IPS DF 6.9 (cell line): ENCODE results near the gene PLAC9.

Experiments used
- DNase-seq: peaks from one replicate; pipeline ENCODE4 v3.0.0-alpha.2; 2013; ENCODE audit warnings: low read depth, low spot score
- H3K27ac ChIP-seq: one replicate; pipeline ENCODE4 v1.5.1; 2013; ENCODE audit warnings: low read length, control low read depth
- H3K27me3 ChIP-seq: 2 replicates; pipeline ENCODE4 v1.6.1; 2013; ENCODE audit warnings: mild to moderate bottlenecking, low read length; ENCODE audit not compliant: control insufficient read depth, insufficient read depth
- H3K36me3 ChIP-seq: 2 replicates; pipeline ENCODE4 v1.6.1; 2013; ENCODE audit warnings: low read length; ENCODE audit not compliant: control insufficient read depth, insufficient read depth
- H3K4me1 ChIP-seq: 2 replicates; pipeline ENCODE4 v1.6.1; 2013; ENCODE audit warnings: low read length; ENCODE audit not compliant: control insufficient read depth, insufficient read depth
- H3K4me3 ChIP-seq: 2 replicates; pipeline ENCODE4 v1.5.1; 2013; ENCODE audit warnings: mild to moderate bottlenecking, low read length
- H3K9me3 ChIP-seq: 2 replicates; pipeline ENCODE4 v1.6.1; 2013; ENCODE audit warnings: low read length, inconsistent platforms; ENCODE audit not compliant: control insufficient read depth, insufficient read depth
- WGBS: extraction: QIAGEN DNeasy Blood & Tissue Kit; methylation state at CpG from one replicate; pipeline ENCODE4 v1.1.7; 2013; ENCODE audit warnings: mixed read lengths, missing lambda C conversion rate; ENCODE audit not compliant: insufficient read length, insufficient coverage; 5-methylcytosine and 5-hydroxymethylcytosine counted together

The PLAC9 gene

DNA sequence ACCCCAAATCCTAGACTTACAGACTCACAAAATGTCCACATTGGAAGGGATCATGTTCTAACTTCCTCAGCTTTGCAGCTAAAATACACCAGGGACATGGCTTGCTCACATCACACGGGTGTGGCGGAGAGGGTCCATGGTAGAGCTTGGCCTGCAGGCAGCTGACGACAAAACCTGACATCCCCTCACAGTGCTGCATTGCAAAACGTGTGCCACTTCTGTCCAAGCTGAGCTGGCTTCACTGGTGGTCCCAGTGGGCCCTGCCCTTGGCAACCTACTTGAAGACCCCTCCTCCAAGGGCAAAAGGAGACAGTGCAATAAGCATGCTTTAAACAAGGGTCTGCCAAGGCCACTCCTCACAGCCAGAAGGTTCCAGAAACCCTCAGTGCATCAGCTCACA lies 50.9 kb downstream of the PLAC9 start:
- no peaks in the 10 kb centered on the region for H3K36me3 ChIP-seq
- no CpG with 5 or more reads among the region's 4 CpGs for WGBS

DNA sequence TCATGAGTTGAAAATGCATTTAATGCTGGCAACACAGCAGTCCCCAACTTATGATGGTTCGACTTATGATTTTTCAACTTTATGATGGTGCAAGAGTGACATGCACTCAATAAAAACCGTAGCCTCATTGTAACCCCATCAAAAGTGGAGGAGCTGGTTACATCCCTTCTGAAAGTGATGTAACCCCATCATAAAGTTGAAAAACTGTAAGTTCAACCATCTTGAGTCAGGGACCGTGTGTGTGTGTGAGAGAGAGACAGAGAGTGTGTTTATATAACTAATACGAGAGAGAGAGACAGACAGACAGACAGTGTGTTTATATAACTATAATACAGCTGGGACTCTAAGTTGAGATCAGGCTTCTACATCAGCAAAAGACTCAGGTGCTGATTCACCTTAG lies 51.8 kb downstream of the PLAC9 start:
- WGBS = no CpG with 5 or more reads among the region's 4 CpGs
- no peaks in the 10 kb centered on the region for H3K27me3 ChIP-seq
- DNase-seq = no peak
- no peaks in the 10 kb centered on the region; the same call in 1 of the 2 replicates for H3K4me1 ChIP-seq
- no peak overlapping the region for H3K4me3 ChIP-seq
- no peak overlapping the region for H3K27ac ChIP-seq
- H3K9me3 ChIP-seq = no peaks in the 10 kb centered on the region
- no peaks in the 10 kb centered on the region for H3K36me3 ChIP-seq

More for the DNA sequence above, 50.9 kb downstream of the PLAC9 start:
- Histone ChIP-seq H3K4me1 (no peaks in the 10 kb centered on the region; the same call in 1 of the 2 replicates), H3K4me3 (no peak overlapping the region), H3K27me3 (no peaks in the 10 kb centered on the region), H3K9me3 (no peaks in the 10 kb centered on the region), H3K27ac (no peak overlapping the region)
- no peak for DNase-seq

DNA sequence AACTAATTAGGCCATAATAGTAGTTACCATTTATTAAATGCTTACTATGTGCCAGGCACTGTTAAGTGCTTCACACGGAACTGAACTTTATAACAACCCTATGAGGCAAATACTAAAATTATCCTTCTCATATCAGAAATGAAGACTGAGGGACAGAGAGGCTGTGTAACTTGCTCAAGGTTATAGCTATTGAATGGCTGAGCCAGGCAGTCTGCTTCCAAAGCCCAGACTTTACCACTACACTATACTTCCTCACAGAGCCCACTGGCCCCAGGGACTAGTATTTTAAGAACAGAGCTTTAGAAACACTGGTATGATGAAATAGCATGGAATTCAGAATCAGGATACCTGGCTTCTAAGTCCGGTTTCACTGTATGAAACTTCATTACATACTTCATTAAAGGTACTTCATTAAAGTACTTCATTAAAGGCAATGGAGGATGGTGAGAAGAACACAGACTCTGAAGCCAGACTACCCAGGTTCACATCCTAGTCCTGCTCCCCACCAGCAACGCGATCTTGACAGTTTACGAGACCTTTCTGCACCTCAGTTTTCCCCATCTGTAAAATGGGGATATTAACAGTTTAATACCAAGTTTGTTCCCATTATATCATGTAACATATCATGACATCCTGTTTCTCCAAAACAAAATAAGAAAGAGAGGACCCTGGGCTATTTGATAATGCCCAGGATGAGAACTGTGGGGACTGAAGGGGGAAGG lies 53.2 kb downstream of the PLAC9 start:
- Histone ChIP-seq H3K4me1 (no peaks in the 10 kb centered on the region; the same call in 1 of the 2 replicates), H3K4me3 (no peak overlapping the region), H3K27ac (no peak overlapping the region), H3K36me3 (no peaks in the 10 kb centered on the region), H3K9me3 (no peaks in the 10 kb centered on the region), H3K27me3 (no peaks in the 10 kb centered on the region)
- DNase-seq = no peak
- no CpG with 5 or more reads among the region's 5 CpGs for WGBS

DNA sequence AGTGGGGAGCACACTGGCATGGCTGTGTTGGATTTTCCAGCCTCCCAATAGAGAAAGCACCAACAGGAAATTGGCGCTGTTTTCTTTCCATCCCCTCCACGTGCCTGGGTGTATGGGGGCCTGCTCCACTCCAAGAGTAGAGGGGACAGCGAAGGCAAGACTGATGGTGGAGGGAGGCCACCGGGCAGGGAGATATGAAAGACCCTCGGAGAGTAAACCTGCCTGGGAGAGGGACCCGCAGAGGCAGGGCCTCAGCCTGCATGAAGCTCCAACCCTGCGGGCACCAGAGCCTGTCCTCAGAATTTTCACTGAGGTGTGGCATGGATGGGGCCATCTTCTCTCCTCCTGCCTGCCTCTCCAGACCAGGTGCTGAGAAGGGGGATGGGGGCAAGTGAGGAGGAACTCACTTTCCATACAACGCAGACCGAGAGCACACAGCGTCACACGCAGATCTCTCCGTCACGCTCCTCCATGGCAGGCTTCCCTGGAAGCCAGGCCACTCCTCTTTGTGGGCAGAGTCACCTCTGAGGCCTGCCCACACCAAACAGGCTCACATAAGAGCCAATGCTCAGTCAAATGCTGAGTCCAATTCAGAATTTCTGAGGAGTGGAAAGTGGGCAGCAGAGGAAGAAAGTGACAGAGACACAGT lies 54.0 kb downstream of the PLAC9 start:
- H3K27me3 ChIP-seq = no peaks in the 10 kb centered on the region
- H3K4me1 ChIP-seq = no peaks in the 10 kb centered on the region; the same call in 1 of the 2 replicates
- no peak overlapping the region for H3K4me3 ChIP-seq
- H3K27ac ChIP-seq = no peak overlapping the region
- no peak for DNase-seq
- H3K9me3 ChIP-seq = no peaks in the 10 kb centered on the region
- WGBS = no CpG with 5 or more reads among the region's 13 CpGs
- H3K36me3 ChIP-seq = no peaks in the 10 kb centered on the region

DNA sequence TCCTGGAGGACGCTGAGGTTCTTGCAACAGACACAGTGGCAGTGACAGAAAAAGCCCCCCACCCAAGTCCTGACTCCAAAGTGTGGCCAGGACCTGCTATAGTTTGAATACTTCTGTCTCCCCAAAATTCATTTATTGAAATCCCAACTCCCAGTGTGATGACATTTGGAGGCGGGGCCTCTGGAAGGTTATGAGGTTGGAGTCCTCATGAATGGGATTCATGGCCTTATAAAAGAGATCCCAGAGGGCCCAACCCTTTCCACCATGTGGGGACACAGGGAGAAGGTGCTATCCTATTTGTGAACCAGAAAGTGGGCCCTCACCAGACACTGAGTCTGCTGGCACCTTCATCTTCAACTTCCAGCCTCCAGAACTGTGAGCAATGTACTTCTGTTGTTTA lies 54.5 kb downstream of the PLAC9 start:
- no peak for DNase-seq
- no CpG with 5 or more reads among the region's 2 CpGs for WGBS
- no peaks in the 10 kb centered on the region; the same call in 1 of the 2 replicates for H3K4me1 ChIP-seq
- H3K9me3 ChIP-seq = no peaks in the 10 kb centered on the region
- H3K4me3 ChIP-seq = no peak overlapping the region
- no peak overlapping the region for H3K27ac ChIP-seq
- H3K27me3 ChIP-seq = no peaks in the 10 kb centered on the region
- H3K36me3 ChIP-seq = no peaks in the 10 kb centered on the region

DNA sequence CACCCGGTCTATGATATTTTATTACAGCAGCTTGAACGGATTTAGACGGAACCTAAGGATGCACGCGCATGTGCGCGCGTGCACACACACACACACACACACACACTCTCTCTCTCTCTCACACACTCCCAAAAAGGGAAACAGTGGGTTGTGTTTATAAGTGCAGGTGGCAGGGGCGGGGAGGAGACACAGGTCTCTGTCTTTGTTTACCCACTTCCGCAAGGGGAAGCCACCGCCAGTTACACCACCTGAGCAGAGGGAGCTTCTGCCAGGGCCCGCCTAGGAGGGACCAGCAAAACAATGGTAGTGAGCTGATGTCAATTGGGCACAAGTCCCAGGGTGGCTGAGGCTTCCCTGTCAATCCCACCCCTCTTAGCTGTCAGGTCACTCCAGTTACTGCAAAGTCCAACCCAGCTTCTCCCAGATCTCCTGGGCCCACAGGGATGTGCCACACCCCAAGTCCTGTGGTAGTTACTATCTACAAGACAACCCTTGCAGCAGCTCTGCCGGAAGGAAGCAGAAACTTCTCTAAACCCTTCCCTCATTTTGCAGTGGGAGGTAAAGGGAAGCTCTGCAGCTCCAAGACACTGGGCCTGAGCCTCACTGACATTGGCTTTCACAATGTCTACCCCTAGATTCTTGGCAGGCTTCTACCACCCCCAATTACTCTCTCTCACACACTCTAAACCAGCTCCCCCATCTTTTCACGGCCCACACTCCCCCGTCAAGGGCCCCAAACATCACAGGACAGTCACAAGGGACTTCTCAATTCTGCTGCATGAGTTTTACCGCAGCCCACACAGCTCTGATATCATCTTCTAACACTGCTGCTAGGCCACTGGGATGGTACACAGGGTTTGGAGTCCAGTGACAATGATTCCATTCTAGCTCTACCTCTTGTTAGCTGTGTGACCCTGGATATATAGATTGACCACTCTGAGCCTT lies 55.2 kb downstream of the PLAC9 start:
- H3K27me3 ChIP-seq = no peaks in the 10 kb centered on the region
- WGBS = no CpG with 5 or more reads among the region's 16 CpGs
- no peaks in the 10 kb centered on the region for H3K36me3 ChIP-seq
- H3K4me3 ChIP-seq = no peak overlapping the region
- H3K4me1 ChIP-seq = no peaks in the 10 kb centered on the region; the same call in 1 of the 2 replicates
- H3K9me3 ChIP-seq = no peaks in the 10 kb centered on the region
- DNase-seq = no peak
- no peak overlapping the region for H3K27ac ChIP-seq

DNA sequence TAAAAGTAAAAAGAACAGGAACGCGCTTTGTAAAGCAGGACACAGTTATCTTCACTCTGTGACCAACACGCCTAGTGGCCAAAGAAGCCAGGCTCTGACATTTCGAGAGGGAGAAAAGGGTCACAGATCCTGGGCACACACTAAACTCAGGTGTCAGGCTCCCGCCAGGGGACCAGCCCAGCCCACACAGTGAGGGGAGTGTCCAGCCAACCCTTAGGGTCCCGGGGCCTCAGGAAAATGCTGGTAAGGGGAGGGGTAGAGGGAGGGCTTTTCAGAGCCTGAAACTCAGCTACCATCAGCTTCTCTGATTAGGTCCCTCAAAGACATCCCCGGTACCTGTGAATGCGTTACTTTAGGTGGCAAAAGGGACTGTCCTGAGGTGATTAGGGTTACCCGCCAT lies 56.2 kb downstream of the PLAC9 start:
- H3K4me1 ChIP-seq = no peaks in the 10 kb centered on the region; the same call in 1 of the 2 replicates
- H3K27ac ChIP-seq = no peak overlapping the region
- H3K9me3 ChIP-seq = no peaks in the 10 kb centered on the region
- no peak for DNase-seq
- no peaks in the 10 kb centered on the region for H3K36me3 ChIP-seq
- no peaks in the 10 kb centered on the region for H3K27me3 ChIP-seq
- H3K4me3 ChIP-seq = no peak overlapping the region
- WGBS = no CpG with 5 or more reads among the region's 9 CpGs

DNA sequence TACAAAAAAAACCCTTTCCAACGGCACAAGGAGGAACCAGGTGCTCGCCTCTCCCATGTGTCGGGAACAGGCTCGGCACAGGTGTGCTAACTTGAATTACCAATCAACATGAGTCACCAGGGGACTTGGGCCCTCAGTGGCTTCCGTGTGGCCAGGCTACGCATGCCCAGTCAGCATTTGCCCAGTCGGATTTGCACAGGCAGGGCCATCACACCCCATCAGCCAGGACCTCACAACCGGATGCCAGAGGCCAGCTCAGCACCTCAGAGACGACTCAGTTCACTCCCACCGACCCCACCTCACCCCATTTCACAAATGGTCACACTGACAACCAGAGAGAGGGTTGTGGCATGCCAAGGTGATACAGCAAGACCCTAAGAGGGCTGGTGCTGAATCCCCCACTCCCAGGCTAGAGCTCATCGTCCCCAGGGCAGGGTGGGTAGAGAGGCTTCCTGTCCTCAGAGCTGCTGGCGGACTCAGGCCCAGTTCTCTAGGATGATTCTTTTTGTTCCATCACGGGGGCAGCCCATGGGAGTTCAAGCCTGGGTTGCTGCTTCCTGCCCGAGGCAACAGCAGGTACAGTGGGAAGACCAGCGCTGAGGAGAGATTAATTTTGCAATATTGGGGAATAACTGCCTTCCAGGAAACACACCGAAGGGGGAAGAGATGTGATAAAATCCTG lies 59.2 kb downstream of the PLAC9 start:
- Histone ChIP-seq H3K4me1 (peaks cover 7% of the 10 kb centered on the region), H3K4me3 (no peak overlapping the region), H3K9me3 (no peaks in the 10 kb centered on the region), H3K36me3 (no peaks in the 10 kb centered on the region), H3K27ac (no peak overlapping the region), H3K27me3 (no peaks in the 10 kb centered on the region)
- no peak for DNase-seq
- WGBS = no CpG with 5 or more reads among the region's 16 CpGs

DNA sequence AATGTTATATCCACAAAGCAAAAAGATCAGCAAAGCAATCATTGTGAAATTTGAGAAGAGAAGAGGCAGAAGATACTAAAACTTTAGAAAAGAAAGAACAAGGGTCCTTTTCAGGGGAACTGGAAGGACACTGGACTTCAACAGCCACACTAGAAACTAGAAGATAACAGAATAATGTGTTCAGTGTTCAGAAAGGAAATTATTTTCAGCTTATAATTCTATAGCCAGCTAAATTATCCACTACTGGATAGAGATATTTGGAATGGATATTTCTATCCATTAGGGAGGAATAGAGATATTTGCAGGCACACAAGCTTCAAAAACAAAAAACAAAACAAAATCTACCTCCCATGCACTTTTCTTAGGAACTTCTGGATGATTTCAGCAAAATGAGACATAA lies 60.0 kb downstream of the PLAC9 start:
- peaks cover 7% of the 10 kb centered on the region for H3K4me1 ChIP-seq
- H3K9me3 ChIP-seq = no peaks in the 10 kb centered on the region
- H3K27ac ChIP-seq = no peak overlapping the region
- DNase-seq = no peak
- no peak overlapping the region for H3K4me3 ChIP-seq
- no peaks in the 10 kb centered on the region for H3K27me3 ChIP-seq
- no peaks in the 10 kb centered on the region for H3K36me3 ChIP-seq
